ENCODE results near the gene DNAH6.

DNAH6 gene

GRCh38 chr2:84478867-84479266, 37.4 kb upstream of the DNAH6 start:
- no peak for DNase-seq (ENCODE audit: low read depth)
- no peak for TF ChIP-seq CTCF (IDR thresholded peaks at IDR 0.05; ENCODE audit: low read length, missing control alignments)
- H3K4me3 ChIP-seq (replicated peaks; ENCODE audit: low read depth, low read length) = no peak overlapping the region

GRCh38 chr2:84481702-84482101, 34.6 kb upstream of the DNAH6 start:
- H3K4me3 ChIP-seq (replicated peaks; ENCODE audit: low read depth, low read length) = no peak overlapping the region
- peak; percentile 68 for DNase-seq (ENCODE audit: low read depth)
- TF ChIP-seq CTCF (IDR thresholded peaks at IDR 0.05; ENCODE audit: low read length, missing control alignments) = no peak

GRCh38 chr2:84482603-84483002, 33.7 kb upstream of the DNAH6 start:
- DNase-seq (ENCODE audit: low read depth) = no peak
- no peak for TF ChIP-seq CTCF (IDR thresholded peaks at IDR 0.05; ENCODE audit: low read length, missing control alignments)
- no peak overlapping the region for H3K4me3 ChIP-seq (replicated peaks; ENCODE audit: low read depth, low read length)

GRCh38 chr2:84483320-84483719, 33.0 kb upstream of the DNAH6 start:
- TF ChIP-seq CTCF (IDR thresholded peaks at IDR 0.05; ENCODE audit: low read length, missing control alignments) = no peak
- H3K4me3 ChIP-seq (replicated peaks; ENCODE audit: low read depth, low read length) = no peak overlapping the region
- DNase-seq (ENCODE audit: low read depth) = no peak

GRCh38 chr2:84486441-84487115, 29.7 kb upstream of the DNAH6 start:
- DNase-seq (ENCODE audit: low read depth) = peak; percentile 81
- no peak for TF ChIP-seq CTCF (IDR thresholded peaks at IDR 0.05; ENCODE audit: low read length, missing control alignments)
- H3K4me3 ChIP-seq (replicated peaks; ENCODE audit: low read depth, low read length) = no peak overlapping the region

GRCh38 chr2:84487298-84487996, 28.9 kb upstream of the DNAH6 start:
- no peak overlapping the region for H3K4me3 ChIP-seq (replicated peaks; ENCODE audit: low read depth, low read length)
- peak; percentile 81 for DNase-seq (ENCODE audit: low read depth)
- TF ChIP-seq CTCF (IDR thresholded peaks at IDR 0.05; ENCODE audit: low read length, missing control alignments) = no peak

- no peak overlapping the region for H3K4me3 ChIP-seq (replicated peaks; ENCODE audit: low read depth, low read length)
- no peak for TF ChIP-seq CTCF (IDR thresholded peaks at IDR 0.05; ENCODE audit: low read length, missing control alignments)
- no peak for DNase-seq (ENCODE audit: low read depth)
These were observed 25.0 kb upstream of the DNAH6 start for GRCh38 chr2:84491256-84491655.

Measured in fibroblast of pulmonary artery (primary cell).